Activated T-cell treated with anti-CD3 and anti-CD28 coated beads for 24 hours (primary cell): ENCODE results near the gene RBP3.

Source experiments
- DNase-seq: peaks from one replicate; pipeline ENCODE4 v3.0.0-alpha.2; 2020; ENCODE audit warnings: low read depth

RBP3 gene

DNA sequence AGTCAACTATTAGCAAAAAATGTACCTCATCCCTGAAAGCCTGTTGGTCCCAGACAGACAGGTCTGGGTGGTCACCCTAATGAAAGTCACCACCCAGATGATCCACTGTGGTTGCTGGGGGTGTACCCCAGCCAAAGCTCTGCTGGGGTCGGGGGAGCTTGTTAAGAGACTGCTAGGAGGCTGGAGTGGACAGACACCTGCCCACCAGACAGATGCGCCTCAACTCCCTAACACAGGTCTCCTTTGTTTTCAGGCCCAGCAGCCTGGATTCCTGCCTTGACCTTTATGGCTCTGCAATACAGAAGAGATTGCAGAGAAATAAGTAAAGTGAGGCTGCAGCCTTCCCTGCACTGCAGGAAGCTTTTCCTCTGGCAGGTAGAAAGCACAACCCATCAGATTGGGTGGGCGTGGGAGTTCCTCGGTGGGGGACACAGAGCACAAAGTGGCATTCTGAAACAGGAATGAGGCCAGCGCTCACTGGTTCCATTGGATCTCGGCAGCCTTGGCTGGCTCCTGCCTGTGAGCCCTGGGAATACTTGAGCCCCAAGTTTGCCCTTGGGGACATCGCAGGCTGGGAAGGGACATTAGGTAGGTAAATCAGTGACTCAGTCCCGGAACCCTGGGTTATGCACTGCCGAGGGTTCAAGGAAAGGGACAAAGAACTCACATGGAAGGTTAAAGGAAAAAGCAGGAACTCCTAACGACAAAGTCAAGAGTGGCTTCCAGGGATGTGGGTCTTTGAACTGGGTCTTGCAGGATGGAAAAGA, 53.9 kb downstream of the RBP3 start:
- DNase-seq, result no peak

DNA sequence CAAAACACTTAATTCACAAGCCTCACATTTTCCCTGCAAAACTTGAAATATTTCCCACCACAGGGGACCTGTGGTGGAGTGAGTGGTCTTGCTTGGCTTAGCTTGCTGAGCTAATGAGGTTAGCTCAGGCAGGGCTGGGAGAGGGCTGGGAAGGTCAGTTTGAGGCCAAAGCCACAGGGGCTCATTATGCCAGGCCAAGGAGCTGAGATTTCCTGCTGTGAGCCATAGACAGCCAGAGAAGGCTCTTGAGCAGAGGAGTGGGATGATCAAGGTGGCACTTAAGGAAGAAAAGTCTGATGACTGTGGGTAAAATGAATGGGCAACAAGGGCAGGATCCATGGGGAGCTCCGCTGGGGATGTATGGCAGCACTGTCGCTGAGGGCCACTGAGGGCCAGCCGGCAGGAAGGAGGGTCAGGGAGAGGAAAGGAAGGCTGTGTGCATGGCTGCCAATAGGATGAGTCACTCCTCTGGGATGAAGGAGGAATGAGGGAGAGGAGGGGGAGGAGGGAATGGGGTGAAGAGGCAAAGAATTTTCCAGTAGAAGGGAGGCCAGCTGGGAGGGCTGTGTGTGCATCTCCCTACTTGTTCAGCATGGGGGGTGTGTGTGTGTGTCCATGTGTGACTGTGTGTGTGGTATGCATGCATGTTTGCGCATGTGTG, 54.6 kb downstream of the RBP3 start:
- no peak for DNase-seq

DNA sequence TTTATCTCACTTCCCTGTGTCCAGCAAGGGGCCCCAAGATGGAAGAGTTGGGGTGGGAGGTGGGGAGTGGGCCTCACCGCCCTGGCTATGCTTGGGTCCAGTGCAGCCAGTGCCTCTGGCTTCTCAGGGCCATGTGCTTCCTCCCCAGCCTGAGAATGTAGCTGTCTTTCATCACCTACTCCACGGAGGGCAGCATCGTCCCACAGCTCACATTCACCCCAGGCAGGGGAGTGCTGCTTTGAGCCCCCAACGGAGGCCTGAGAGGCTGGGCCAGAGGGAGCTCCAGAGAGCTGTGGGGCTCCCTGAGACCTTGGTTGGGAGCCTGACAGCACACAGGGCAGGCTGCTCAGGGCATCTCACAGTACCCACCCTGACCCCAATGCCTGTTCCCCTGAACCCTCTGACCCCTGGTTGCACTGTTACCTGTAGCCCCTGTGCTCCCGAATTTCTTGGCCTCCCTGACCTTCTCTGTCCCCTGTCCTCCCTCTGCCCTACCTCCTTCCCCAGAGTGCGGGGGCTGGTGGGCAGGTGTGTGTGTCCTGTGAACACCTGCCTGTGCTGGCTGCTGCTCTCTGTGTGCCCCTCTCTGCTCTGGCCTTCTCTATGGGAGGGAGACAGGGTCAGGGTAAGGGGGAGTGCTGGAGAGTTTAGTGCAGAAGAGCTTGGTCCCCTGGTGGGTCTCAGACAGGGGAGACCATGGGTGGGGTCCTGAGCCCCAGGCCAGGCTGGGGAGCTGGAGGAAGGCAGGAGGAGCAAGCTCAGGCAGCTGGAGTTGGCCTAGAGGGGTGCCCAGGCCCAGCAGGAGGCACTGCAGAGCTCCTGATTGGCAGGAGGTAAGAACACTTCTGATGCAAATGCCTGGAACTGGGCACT, 55.5 kb downstream of the RBP3 start:
- no peak for DNase-seq

DNA sequence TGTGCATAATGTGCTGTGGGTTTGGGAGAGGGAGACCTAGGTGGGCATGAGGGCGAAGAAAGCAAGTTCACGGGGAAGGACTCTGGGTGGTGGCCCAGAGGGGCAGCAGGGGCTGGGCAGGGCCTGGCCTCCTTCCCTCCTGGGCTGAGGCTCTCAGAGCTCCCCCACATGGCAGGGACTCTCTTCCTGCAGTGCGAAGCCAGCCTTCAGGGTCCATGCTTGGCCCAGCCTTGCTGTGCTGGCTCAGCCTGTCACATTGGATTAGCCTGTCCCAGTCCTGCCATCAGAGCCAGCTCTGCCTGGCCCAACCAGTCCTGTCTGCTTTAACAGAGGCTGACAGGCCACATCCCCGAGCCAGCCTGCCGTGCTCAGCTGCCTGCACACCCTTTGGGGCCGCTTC, 56.3 kb downstream of the RBP3 start:
- DNase-seq, result no peak

DNA sequence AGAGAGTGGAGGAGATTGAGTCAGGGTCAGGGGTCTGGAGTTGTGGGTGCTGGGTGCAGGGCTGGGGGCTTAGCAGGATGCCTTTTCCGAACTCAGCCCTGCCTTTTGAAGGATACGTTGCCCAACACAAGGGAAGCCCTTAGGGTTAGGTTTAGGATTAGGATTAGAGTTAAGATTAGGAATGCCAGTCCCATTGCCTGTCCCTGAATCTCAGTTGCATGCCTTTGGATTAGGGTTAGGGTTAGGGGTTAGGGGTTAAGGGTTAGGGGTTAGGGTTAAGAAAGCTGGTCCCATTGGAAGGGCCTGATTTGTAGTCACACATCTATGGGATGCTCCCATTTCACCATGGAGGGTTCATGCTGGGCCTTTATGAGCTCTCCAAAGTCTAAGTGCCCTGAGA, 56.8 kb downstream of the RBP3 start:
- DNase-seq, result no peak

DNA sequence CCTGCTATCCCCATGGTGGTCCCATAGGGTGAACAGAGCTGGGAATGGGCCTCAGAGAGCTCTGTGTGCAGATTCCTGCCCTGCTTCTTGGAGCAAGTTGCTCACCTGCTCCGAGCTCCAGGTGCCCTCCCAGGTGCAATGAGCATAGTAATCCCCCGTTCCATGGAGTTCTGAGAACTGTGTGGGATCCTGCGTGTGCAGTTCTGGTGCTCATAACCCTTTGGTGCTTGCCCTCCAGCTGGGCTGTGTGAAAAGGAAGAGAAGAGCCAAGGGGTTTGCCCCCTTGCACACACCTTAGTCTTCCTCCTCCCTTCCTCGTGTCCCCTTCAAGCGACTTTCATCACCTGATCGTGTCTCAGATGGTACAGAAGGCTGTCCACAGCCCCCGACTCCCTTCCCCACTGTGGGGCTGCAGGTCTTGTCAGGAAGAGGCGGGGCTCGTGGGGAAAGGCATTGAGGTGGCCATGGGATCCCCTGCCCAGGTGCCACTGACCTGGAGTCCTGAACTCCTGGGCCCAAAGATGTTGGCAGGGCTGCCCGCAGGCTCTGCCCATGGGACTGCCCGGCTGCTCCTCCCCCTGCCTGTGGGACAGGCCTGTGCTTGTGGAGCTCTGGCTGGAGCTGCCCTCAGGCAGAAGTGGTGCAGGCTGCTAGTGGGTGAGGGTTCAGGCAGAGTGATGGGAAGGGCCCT, 57.8 kb downstream of the RBP3 start:
- no peak for DNase-seq

DNA sequence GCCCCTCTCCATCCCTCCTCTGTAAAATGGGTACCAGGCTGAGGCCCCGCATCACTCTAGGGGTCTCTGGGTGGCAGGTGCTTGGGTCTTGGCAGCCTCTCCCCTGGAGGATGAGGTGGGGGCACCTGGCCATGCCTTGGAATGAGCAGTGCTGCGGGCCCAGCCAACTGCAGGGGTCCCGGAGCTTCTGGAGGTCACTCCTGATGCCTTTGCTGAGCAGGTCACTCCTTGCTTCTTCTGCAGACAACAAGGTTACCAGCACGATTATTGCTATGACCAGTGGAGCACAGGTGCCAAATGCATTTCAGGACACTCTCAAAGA, 58.3 kb downstream of the RBP3 start:
- no peak for DNase-seq

DNA sequence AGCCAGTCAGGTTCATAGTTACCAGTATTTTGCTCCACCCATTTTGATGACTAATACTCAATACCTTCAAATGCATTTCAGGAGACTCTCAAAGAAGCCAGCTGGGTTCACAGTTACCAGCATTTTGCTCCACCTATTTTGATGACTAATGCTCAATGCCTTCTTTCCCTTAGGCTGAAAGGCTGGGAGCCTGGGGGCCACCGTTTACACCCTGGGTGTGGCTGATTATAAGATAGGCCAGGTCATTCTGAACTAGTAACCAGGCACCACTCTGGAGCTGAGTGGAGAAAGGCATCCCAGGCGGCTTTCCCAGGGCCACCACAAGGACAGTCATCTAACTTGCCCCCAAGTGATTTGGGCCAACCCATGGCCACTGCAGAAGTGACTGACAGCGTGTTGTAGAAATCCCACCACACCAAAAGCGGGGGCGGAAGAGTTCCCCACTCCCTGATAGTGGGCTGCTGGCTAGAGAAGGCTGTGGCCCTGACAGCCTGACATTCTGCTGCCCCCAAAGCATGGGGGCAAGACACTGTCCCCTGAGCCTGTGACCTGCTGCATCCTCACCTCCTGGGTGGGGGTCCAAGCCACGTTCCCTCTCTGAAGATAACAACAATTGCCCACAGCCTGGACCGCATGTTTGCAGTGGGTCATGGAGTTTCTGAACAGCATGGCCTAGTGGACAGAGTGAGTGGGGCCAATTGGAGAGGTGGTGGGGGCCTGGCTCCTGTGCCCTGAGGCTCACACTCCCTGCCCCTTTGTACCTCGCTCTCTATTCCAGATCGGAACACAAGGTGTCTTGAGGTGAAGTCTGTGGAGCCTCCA, 58.9 kb downstream of the RBP3 start:
- DNase-seq, result no peak
